NCI-H460 (cell line): Measurements from ENCODE around the gene SMIM26. TPM values are rescaled to one million over a fixed set of nuclear protein-coding genes. Genes with fewer than 3 reads are reported as not detected.

Source experiments
- DNase-seq: peaks from one replicate; pipeline ENCODE4 v3.0.0-alpha.2; 2016; ENCODE audit warnings: low read depth; ENCODE audit errors: extremely low read depth
- small RNA-seq, 2 experiments: library from RNA; depleted of rRNA; stranded (forward); fragments of <200 nt; gene quantifications; one replicate each; pipeline ENCODE3, GENCODE V24; 2014
- total RNA-seq: library from RNA; depleted of rRNA; stranded (reverse); fragments of >200 nt; shearing (Covaris generic); gene quantifications from 2 replicates; pipeline ENCODE4 v1.2.3, GENCODE V29; 2014; rRNA removed

Gene SMIM26
- total RNA-seq, 1 experiment from 2014 or later, result 163 TPM

DNA sequence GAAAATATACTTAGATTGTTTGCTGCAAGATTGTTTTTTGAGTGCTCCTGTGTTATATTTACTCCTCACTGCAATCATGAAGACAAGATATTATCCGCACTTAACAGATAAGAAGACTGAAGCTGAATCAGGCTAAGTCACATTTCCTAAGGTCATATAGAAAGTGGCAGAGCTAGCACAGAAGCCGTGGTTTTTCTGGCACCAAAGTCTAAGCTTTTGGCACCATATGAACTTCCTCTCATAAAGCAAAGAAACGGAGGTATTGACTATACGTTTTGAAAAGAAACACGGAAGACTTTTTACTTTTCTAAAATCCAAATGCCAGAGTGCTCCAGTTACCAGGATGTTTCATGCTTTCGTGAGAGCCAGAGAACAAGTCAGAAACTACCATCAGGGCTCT, 11.3 kb downstream of the SMIM26 start:
- DNase-seq, result no peak

DNA sequence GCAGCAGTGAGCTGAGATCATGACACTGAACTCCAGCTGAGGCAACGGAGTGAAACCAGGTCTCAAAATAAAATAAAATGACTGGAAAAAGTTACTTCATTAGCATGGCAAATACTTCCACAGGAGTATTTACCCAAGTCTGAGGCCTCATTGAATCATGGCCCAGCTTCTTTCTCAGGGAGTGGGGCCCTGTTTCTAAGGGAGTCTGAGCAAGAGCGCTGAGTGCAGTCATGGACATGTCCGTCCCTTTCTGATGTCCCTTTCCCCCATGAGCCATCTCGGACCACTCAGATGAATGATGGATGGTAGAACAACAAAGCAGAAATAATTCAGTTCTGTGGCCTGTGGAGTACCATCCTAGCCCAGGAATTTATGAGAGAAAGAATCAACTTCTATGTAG, 12.8 kb downstream of the SMIM26 start:
- DNase-seq, result no peak

DNA sequence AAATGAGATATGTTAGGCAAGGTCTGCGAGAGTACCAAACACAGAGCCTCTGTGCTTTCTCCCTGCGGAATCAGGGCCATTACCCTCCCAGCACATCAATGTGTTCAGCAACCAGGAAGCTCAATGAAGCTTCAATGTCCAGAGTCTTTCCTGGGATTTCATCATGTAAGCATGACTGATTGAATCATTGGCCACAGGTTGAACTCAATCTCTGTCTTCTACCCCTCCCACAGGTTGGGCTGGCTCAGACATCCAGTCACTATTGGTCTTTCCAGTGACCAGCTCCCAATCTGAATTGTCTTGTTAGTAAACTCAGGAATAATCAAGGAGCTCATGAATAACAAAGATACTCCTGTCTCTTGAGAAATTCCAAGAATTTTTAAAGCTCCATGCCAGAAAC, 17.9 kb downstream of the SMIM26 start:
- DNase-seq, result peak; percentile 95

DNA sequence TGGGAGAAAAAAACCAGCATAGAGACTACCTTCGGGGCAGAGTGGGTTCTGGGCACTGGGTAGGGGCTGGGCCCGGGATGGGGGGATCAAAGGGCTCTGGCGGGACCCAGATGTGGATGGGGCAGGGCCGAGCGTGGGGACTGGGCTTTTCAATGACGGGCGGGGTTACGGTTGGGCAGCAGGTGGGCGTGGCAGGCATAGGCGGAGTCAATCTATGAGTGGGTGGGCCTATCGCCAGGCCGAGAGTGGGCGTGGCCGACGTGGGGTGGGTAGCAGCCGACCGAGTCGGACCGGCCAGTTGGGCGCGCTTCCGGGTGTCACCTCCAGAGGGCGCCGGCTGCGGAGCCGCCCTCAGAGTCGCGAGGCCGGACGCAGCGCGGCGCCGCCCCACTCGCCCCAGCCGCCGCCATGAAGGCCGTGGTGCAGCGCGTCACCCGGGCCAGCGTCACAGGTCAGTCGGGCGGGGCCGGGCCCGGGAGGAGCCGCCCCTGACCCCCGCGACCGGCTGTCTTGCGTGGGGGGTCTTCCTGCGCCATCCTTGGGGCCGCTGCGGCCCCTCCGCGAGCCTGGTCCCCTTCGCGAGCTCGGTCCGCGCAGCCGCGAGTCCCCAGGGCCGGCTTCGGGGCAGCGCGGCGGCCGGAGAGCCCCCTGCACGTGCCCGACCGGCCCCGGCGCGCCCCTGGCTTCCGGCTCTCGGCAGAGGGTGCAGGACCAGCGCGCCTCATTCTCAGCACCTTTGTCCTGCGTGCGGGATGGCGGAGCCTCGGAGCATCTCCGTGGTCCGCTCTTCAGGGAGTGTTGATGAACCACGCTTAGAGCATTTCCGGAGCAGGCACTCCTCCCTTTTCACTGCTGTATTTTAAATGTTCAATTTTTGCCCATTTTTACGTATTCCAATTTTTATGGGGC, 20.7 kb downstream of the SMIM26 start, which contains the start of gene DTD1:
Gene DTD1, plus strand, starts transcription at position 390 of the 909 bp plus-strand sequence. Its CDS starts 19 bp downstream, at position 409.
- peak; percentile 91 for DNase-seq

DNA sequence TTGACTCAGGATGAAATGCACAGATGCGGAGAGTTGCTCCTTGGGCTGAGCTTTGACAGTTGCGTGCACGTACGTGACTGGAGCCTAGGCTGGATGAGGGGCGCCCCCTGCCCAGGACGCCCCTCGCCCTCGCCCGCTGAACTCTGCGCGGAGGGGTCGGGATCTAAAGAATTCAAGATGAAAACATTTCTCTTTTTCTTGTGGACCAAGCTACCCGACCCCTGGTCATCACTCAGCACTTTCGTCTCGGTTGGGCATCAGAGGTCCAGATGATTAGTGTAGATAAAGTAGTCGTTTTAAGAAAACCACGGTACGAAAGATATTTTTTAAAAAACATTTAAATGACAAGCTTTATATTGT, 21.3 kb downstream of the SMIM26 start:
- no peak for DNase-seq

DNA sequence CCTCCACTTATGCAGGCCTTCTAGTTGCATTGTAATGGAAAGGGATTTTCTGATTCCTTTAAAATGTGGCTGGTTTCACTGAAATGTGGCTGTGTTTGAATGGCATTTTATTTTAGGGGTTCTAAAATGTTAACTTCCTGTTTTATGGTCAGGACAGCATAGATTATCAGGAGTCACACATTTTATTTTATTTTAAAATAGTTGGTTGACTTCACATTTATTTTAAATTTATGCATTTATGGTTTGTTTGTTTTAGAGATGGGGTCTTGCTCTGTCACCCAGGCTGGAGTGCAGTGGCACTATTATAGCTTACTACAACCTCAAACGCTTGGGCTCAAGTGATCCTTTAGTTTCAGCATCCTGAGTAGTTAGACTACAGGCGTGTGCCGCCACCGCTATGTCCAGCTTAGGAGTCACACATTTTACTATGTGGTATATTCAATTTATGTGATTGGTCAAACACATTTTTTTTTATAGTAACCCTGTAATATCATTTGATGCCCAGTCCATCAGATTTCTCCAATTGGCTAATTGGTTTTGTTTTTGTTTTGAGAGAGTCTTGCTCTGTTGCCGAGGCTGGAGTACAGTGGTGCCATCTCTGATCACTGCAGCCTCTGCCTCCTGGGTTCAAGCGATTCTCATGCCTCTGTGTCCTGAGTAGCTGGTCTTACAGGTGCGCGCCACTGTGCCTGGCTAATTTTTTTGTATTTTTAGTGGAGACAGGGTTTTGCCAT, 22.9 kb downstream of the SMIM26 start:
- DNase-seq, result no peak

DNA sequence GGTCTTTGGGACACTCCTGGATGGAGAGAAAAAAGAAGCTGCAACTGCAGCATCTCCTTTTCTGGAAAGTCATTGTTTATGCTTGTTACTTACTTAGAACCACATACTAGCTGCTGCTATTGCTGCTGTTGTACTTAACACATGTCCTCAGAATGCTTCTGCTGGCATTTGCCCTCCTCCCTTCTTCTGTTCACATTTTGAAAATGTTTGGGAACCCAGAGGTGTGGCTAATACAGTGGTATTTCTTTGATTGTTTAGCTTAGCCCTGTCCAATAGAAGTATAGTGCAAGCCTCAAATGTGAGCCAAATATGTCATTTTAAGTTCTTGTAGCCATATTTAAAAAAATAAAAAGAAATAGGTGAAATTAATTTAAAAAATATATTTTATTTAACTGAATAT, 29.0 kb downstream of the SMIM26 start:
- no peak for DNase-seq

DNA sequence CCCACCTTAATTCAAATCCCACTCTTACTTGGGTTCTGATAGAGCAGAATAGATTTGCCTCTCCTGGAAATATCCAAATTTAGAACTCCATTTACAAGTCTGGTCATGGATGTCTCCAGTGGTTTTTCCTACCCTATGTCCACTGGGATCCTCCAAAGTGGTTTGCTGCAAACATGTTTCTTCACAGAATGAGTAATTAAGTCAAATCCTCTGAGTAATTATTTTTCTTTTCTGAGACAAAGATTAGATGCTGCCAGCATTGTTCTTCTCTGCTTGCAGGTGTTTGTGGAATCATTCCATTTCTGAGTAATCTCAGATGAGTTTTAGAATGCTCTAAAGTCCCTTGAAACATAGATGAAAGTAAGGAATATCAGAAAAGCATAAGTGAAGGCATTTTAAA, 42.5 kb downstream of the SMIM26 start:
- no peak for DNase-seq

DNA sequence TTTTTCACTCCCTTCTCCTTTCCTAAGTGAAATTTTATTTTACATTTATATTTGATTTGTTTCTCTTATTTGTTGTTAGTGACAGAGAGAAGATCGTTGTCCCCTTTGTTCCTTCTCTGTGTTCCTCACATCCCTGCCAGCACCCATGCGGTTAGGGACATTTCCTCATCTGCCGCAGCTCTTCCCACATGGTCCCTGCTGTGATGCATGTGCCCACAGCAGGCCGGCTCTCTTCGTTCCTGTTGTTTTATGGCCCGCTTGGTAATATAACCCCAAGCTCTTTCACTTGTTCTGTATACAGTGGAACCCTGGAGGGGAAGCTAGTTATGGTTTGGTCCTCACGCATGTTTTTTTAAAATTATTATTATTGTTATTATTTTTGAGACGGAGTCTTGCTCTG, 44.3 kb downstream of the SMIM26 start:
- no peak for DNase-seq

DNA sequence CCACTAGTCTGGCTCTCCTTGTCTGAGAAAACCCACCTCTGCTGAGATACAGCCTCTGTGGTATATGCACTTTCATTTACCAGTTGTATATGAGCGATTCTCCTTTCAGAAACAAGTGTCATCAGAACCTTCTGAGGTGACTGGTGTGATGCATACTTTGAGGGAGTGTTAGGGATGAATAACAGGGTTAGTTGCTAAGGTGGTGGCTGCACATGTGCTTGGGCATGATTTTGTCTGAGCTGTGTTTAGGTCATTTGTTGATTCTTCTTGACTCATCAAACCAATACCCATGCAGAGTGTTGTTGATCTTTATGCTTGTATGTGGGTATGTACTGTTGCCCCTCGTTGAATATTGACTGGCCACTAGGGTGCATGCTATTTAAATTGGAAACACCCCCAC, 46.3 kb downstream of the SMIM26 start:
- DNase-seq, result no peak

DNA sequence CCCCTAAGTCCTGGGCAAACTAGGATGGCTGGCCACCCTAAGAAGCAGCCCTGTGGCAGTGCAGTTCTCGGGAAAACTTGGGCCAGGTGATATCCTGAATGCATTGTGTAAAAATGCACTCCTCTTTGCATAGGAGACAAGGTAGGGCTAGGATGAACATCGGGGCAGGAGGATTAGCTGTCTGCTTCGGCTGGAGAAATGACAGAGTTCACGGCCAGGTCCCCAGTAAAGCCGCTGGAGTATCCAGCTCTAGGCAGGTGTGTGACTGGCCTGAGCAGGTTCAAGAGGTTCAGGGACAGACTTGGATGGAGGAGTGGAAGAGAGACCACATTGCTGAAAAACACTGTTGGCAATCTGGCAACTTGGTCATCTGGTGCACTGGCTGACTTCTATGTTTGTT, 47.0 kb downstream of the SMIM26 start:
- DNase-seq, result no peak

DNA sequence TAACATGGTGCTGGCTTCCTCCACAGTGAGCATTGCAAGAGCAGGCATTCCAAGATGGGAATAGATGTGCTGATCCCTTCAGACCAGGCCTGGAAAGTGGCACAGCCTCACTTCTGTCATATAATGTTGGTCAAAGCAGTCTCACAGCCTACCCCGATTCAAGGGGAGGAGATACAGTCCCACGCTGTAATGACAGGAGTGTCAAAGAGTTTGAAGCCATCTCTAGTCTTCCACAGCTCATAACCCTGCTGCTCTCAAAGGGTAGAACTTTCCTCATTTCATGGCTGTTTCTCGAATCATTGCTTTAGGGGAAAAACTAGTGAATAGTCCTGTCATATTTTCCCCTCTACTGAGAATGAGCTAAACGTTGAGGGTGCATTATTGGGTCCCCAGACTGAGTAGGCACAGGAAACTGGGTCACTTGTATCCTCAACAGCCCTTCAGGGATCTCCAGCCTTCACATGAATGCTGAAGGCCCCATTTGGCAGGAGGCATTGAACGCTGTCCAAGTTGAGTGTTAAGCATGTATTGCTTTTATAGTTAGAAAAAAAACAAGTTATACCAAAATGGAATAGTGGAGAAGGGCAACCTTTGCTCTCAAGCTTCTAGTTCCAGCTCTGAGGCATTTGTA, 47.9 kb downstream of the SMIM26 start:
- DNase-seq, result no peak

Small RNA genes within 50 kb of the gene (small RNA-seq; reads per million reads assigned to genes)
- 0 reads per million in 2 experiments for gene RN7SL638P
- 0 reads per million in 2 experiments for gene RNU6ATAC34P

Other genes with a start within 250 kb of the SMIM26 start
- 1.0 and 1.6 TPM in 2 replicates for gene DZANK1, start 100.4 kb upstream of the SMIM26 start, total RNA-seq
- gene POLR3F, start 100.0 kb upstream of the SMIM26 start, total RNA-seq, result 22.9 and 23.8 TPM in 2 replicates
- gene RBBP9, start 70.2 kb upstream of the SMIM26 start, total RNA-seq, result 22.8 and 24.7 TPM in 2 replicates
- 129 and 133 TPM in 2 replicates for gene SEC23B, start 59.5 kb upstream of the SMIM26 start, total RNA-seq
- 94.6 and 102 TPM in 2 replicates for gene DTD1, start 20.6 kb downstream of the SMIM26 start, total RNA-seq
- gene SCP2D1, start 246.4 kb downstream of the SMIM26 start, total RNA-seq, result not detected in 2 replicates